Cardiac muscle cell (in vitro differentiated cells and primary cell): ENCODE measurements around the gene TXNDC16. TPM values are rescaled to one million over a fixed set of nuclear protein-coding genes. Genes with fewer than 3 reads are reported as not detected.

ENCODE experiments used
- DNase-seq, 2 donors: peaks; one replicate each; pipeline versions ENCODE4 v3.0.0 to v3.0.0-alpha.2; 2010 to 2017; ENCODE audit warnings: low read depth in 1 of 2, low spot score in 1 of 2
- H3K27ac ChIP-seq: fragments of 200-600 bp; sonication (generic); 2 replicates; pipeline ENCODE4 v1.5.1; 2016
- H3K27me3 ChIP-seq: fragments of 200-600 bp; sonication (generic); 2 replicates; pipeline ENCODE4 v1.6.0; 2016; ENCODE audit warnings: control low read depth
- H3K36me3 ChIP-seq: fragments of 200-600 bp; sonication (generic); 2 replicates; pipeline ENCODE4 v1.5.1; 2016; ENCODE audit warnings: control low read depth
- H3K4me1 ChIP-seq: fragments of 200-600 bp; sonication (generic); 2 replicates; pipeline ENCODE4 v1.8.1; 2017; ENCODE audit warnings: low read depth, mild to moderate bottlenecking, mixed run types
- H3K4me3 ChIP-seq: fragments of 200-600 bp; sonication (generic); 2 replicates; pipeline ENCODE4 v1.5.1; 2016; ENCODE audit warnings: mild to moderate bottlenecking
- H3K9me3 ChIP-seq: fragments of 200-600 bp; sonication (generic); 2 replicates; pipeline ENCODE4 v1.5.1; 2017; ENCODE audit warnings: low read depth, mild to moderate bottlenecking, control low read depth
- CTCF ChIP-seq: IDR thresholded peaks from 2 replicates; pipeline ENCODE4 v1.5.1; 2012; ENCODE audit warnings: low read depth, mild to moderate bottlenecking, low read length
- polyA plus RNA-seq: library from polyadenylated mRNA; unstranded; fragments of >200 nt; fragmentation: Nextera tagmentation; extraction: Ambion mirVana; gene quantifications from 2 replicates; pipeline ENCODE4 v1.2.1, GENCODE V29; 2016
- total RNA-seq: library from RNA; depleted of rRNA; stranded (reverse); fragments of >200 nt; gene quantifications from 2 replicates; pipeline ENCODE4 v1.2.3, GENCODE V29; 2016

TXNDC16 gene
- total and polyA plus RNA-seq, 2 experiments from 2014 or later, result 6.9 to 7.8 TPM

- TF ChIP-seq CTCF, result no peak
- Histone ChIP-seq H3K36me3 (peaks cover 3% of the 10 kb centered on the region), H3K9me3 (no peaks in the 10 kb centered on the region), H3K27me3 (no peaks in the 10 kb centered on the region), H3K4me3 (no peak overlapping the region), H3K27ac (no peak overlapping the region), H3K4me1 (no peaks in the 10 kb centered on the region)
- no peak for DNase-seq
Measured at GRCh38 chr14:52434955-52435354, 117.3 kb downstream of the TXNDC16 start.

GRCh38 chr14:52430474-52430873 is 121.8 kb downstream of the TXNDC16 start:
- H3K9me3 ChIP-seq, result no peaks in the 10 kb centered on the region
- no peak for TF ChIP-seq CTCF
- H3K27me3 ChIP-seq, result no peaks in the 10 kb centered on the region
- no peaks in the 10 kb centered on the region for H3K36me3 ChIP-seq
- DNase-seq, result no peak
- no peak overlapping the region for H3K4me3 ChIP-seq
- H3K27ac ChIP-seq, result no peak overlapping the region
- no peaks in the 10 kb centered on the region for H3K4me1 ChIP-seq

- TF ChIP-seq CTCF, result no peak
- Histone ChIP-seq H3K36me3 (no peaks in the 10 kb centered on the region), H3K9me3 (no peaks in the 10 kb centered on the region), H3K27ac (no peak overlapping the region), H3K27me3 (no peaks in the 10 kb centered on the region), H3K4me1 (no peaks in the 10 kb centered on the region), H3K4me3 (no peak overlapping the region)
- no peak for DNase-seq
Measured at GRCh38 chr14:52429451-52429850, 122.9 kb downstream of the TXNDC16 start.

- Histone ChIP-seq H3K27ac (no peak overlapping the region), H3K36me3 (no peaks in the 10 kb centered on the region), H3K27me3 (no peaks in the 10 kb centered on the region), H3K4me1 (no peaks in the 10 kb centered on the region), H3K4me3 (no peak overlapping the region), H3K9me3 (no peaks in the 10 kb centered on the region)
- DNase-seq, result no peak
- TF ChIP-seq CTCF, result no peak
Measured at GRCh38 chr14:52427460-52427859, 124.8 kb downstream of the TXNDC16 start.

- Histone ChIP-seq H3K36me3 (no peaks in the 10 kb centered on the region), H3K27ac (no peak overlapping the region), H3K9me3 (no peaks in the 10 kb centered on the region), H3K4me1 (no peaks in the 10 kb centered on the region), H3K4me3 (no peak overlapping the region), H3K27me3 (no peaks in the 10 kb centered on the region)
- no peak for DNase-seq
- TF ChIP-seq CTCF, result no peak
Measured at GRCh38 chr14:52422650-52423356, 129.5 kb downstream of the TXNDC16 start.
